Adrenal gland (tissue), 12 donors: ENCODE data around the gene RIN1. TPM values are rescaled to one million over a fixed set of nuclear protein-coding genes. Genes with fewer than 3 reads are reported as not detected.

ENCODE experiments used
- DNase-seq, 7 donors: peaks; one replicate each; pipeline ENCODE4 v3.0.0-alpha.2; 2019 to 2020
- H3K27ac ChIP-seq, 5 donors: fragments of 200-600 bp; sonication (generic) in 4 of 5; 1 replicate in 3 of 5; 2 replicates in 2 of 5; pipeline versions ENCODE4 v1.5.1 to v1.8.0; 2016 to 2020; ENCODE audit warnings: mild to moderate bottlenecking in 1 of 5
- H3K27me3 ChIP-seq: fragments of 200-600 bp; 2 replicates; pipeline ENCODE4 v1.8.0; 2021
- H3K36me3 ChIP-seq, 2 donors: fragments of 200-600 bp; replicated peaks in 1 of 2; 1 replicate in 1 of 2; 2 replicates in 1 of 2; pipeline versions ENCODE4 v1.5.1 to v1.8.0; 2018 to 2022
- H3K4me1 ChIP-seq, 2 donors: fragments of 200-600 bp; replicated peaks in 1 of 2; 1 replicate in 1 of 2; 2 replicates in 1 of 2; pipeline versions ENCODE4 v1.5.1 to v1.8.0; 2018 to 2021
- H3K4me3 ChIP-seq, 4 donors: fragments of 200-600 bp; sonication (generic) in 3 of 4; one replicate each; pipeline ENCODE4 v1.5.1; 2016 to 2018
- H3K9me3 ChIP-seq, 3 donors: fragments of 200-600 bp; sonication (generic) in 1 of 3; replicated peaks in 1 of 3; 1 replicate in 2 of 3; 2 replicates in 1 of 3; pipeline versions ENCODE4 v1.5.1 to v1.8.0; 2016 to 2021
- CTCF ChIP-seq, 6 experiments: fragments of 450-650 bp in 4 of 6; fragments of 200-600 bp in 2 of 6; sonication (generic) in 1 of 6; IDR thresholded peaks; 1 replicate in 5 of 6; 2 replicates in 1 of 6; pipeline versions ENCODE4 v1.5.1 to v1.8.0; 2016 to 2021; ENCODE audit warnings: antibody characterized with exemption in 6 of 6, mild to moderate bottlenecking in 2 of 6, moderate library complexity in 1 of 6
- POLR2A ChIP-seq, 2 donors: fragments of 450-650 bp; IDR thresholded peaks; one replicate each; pipeline ENCODE4 v1.6.1; 2017; ENCODE audit warnings: antibody characterized with exemption in 2 of 2, mild to moderate bottlenecking in 2 of 2, moderate library complexity in 1 of 2
- WGBS, 4 donors: extraction: QIAGEN DNeasy Blood & Tissue Kit in 2 of 4; methylation state at CpG; one replicate each; pipeline versions ENCODE4 v1.1.5 to v1.1.7; 2013 to 2017; 5-methylcytosine and 5-hydroxymethylcytosine counted together
- intact Hi-C, 2 donors: fragments of 100-400 bp; cut with DNase I; formaldehyde crosslinking; loops; one replicate each; pipeline versions ENCODE4 v1.14.1 to v1.15.0; 2022 to 2023
- polyA plus RNA-seq, 3 donors: library from polyadenylated mRNA; stranded (reverse); fragments of 200-250 nt in 2 of 3; fragments of 350-450 nt in 1 of 3; fragmentation: Illumina TruSeq in 1 of 3; extraction: RNeasy Lipid Tissue Mini Kit (QIAGEN cat#74804) in 1 of 3; gene quantifications; one replicate each; pipeline ENCODE4 v1.2.3, GENCODE V29; 2013 to 2014
- total RNA-seq, 9 donors: library from RNA; depleted of rRNA in 4 of 9; stranded (reverse); fragments of >200 nt in 4 of 9; fragments of 120-200 nt in 1 of 9; fragmentation: NEBNext Ultra II Directional in 1 of 9; extraction: Animal tissue kit (Norgen Biotek cat#: 25700) in 1 of 9; gene quantifications; one replicate each; pipeline versions ENCODE4 v1.1.0 to v1.2.4, GENCODE V29; 2013 to 2023
- donor health status: healthy with polysubstance abuse.
- donor health status: Bipolar disorder and iron deficiency.
- donor health status: DM: yes; HTN: yes; CAD: no.
- donor health status: DM: no; HTN: no; CAD: no.
- donor health status: DM: no; HTN: no; CAD: no.
- donor health status: DM: yes; HTN: yes; CAD: no.

RIN1 gene
- total and polyA plus RNA-seq, 12 donors = 1.6 to 15.2 (median 7.1) TPM

GRCh38 chr11:66287211-66287888, 48.9 kb downstream of the RIN1 start:
- H3K4me3 ChIP-seq = peak overlapping the region in 1 of 4 donors; percentile 73

GRCh38 chr11:66286699-66287098, 49.5 kb downstream of the RIN1 start:
- Histone ChIP-seq H3K27me3 (no peaks in the 10 kb centered on the region), H3K4me3 (no peak overlapping the region), H3K9me3 (no peaks in the 10 kb centered on the region), H3K36me3 (no peaks in the 10 kb centered on the region), H3K27ac (no peak overlapping the region), H3K4me1 (peaks cover 12 to 35% of the 10 kb centered on the region in 2 donors)
- intact Hi-C loops = loop anchor here in 1 of 2 donors (10.0 kb wide), 1 partner anchor 62 kb away; no protein-coding TSS in a partner anchor
- WGBS, 4 donors = 73 to 88% (median 81%) methylated on average over 4 to 5 of the region's 5 CpGs
- no peak for TF ChIP-seq CTCF (IDR thresholded peaks at IDR 0.05)
- no peak for TF ChIP-seq POLR2A (IDR thresholded peaks at IDR 0.05)
- no peak for DNase-seq

More at GRCh38 chr11:66287211-66287888, 48.9 kb downstream of the RIN1 start:
- WGBS, 4 donors = 63 to 67% (median 64%) methylated on average over 6 to 10 of the region's 10 CpGs
- Histone ChIP-seq H3K27ac (peak overlapping the region in 2 of 5 donors; percentile 13 to 90), H3K27me3 (peaks cover 5% of the 10 kb centered on the region), H3K9me3 (no peaks in the 10 kb centered on the region), H3K4me1 (peaks cover 12 to 40% of the 10 kb centered on the region in 2 donors), H3K36me3 (no peaks in the 10 kb centered on the region)
- intact Hi-C loops = loop anchor here in 1 of 2 donors (10.0 kb wide), 1 partner anchor 63 kb away; no protein-coding TSS in a partner anchor
- TF ChIP-seq CTCF (IDR thresholded peaks at IDR 0.05) (no peak), POLR2A (IDR thresholded peaks at IDR 0.05) (no peak)
- no peak for DNase-seq

- WGBS, 4 donors = 47 to 64% (median 56%) methylated on average over 8 to 13 of the region's 13 CpGs
These were observed 50.8 kb downstream of the RIN1 start for GRCh38 chr11:66285250-66285947.

More at GRCh38 chr11:66285250-66285947, 50.8 kb downstream of the RIN1 start:
- no peak for TF ChIP-seq POLR2A (IDR thresholded peaks at IDR 0.05)
- TF ChIP-seq CTCF (IDR thresholded peaks at IDR 0.05) = no peak
- Histone ChIP-seq H3K27me3 (no peaks in the 10 kb centered on the region), H3K36me3 (no peaks in the 10 kb centered on the region), H3K9me3 (no peaks in the 10 kb centered on the region), H3K4me1 (peaks cover 12 to 35% of the 10 kb centered on the region in 2 donors), H3K4me3 (no peak overlapping the region), H3K27ac (peak overlapping the region in 2 of 5 donors; percentile 5 to 33)
- DNase-seq = peak in 2 of 7 donors; percentile 26 to 38
- intact Hi-C loops = loop anchor here in 1 of 2 donors (10.0 kb wide), 1 partner anchor 61 kb away; no protein-coding TSS in a partner anchor
